Motor neuron (in vitro differentiated cells): ENCODE measurements around the gene CHST8. TPM values are rescaled to one million over a fixed set of nuclear protein-coding genes. Genes with fewer than 3 reads are reported as not detected.

Experiments used
- ATAC-seq, 8 experiments: fragments of 200-7000 bp; cut with Tn5 transposase; replicated peaks in 6 of 8; 2 replicates each; pipeline ENCODE4 v1.8.0; 2021; ENCODE audit warnings: mild to moderate bottlenecking in 8 of 8, moderate library complexity in 8 of 8
- H3K27ac ChIP-seq, 2 donors: fragments of 250-450 bp; sonication (Bioruptor Pico); 2 replicates each; pipeline ENCODE4 v1.9.0; 2021; ENCODE audit warnings: antibody characterized with exemption in 2 of 2, mild to moderate bottlenecking in 2 of 2, moderate library complexity in 1 of 2
- H3K4me1 ChIP-seq, 2 donors: fragments of 250-450 bp; sonication (Bioruptor Pico); replicated peaks in 1 of 2; 2 replicates each; pipeline ENCODE4 v1.6.1; 2021; ENCODE audit warnings: antibody characterized with exemption in 2 of 2, mild to moderate bottlenecking in 2 of 2, moderate library complexity in 1 of 2
- H3K4me3 ChIP-seq, 5 donors: fragments of 250-450 bp; sonication (Bioruptor Pico); 2 replicates each; pipeline ENCODE4 v1.9.0; 2021; ENCODE audit warnings: antibody characterized with exemption in 5 of 5, mild to moderate bottlenecking in 5 of 5, moderate library complexity in 4 of 5
- WGBS, 10 experiments: fragments of 450-650 bp; shearing (Covaris generic); methylation state at CpG; one replicate each; pipeline ENCODE4 v1.0.0; 2022; 5-methylcytosine and 5-hydroxymethylcytosine counted together
- in situ Hi-C, 9 experiments: fragments of 400-800 bp; cut with MboI; loops; one replicate each; pipeline ENCODE4 v1.15.0; 2021; ENCODE audit warnings: low sequenced_read_pairs in 9 of 9, low pct_unique_long_range_greater_than_20kb in 2 of 9; ENCODE audit not compliant: unreplicated experiment in 9 of 9
- total RNA-seq, 8 experiments: library from RNA; unstranded; fragments of 300-600 nt; gene quantifications; 2 replicates each; pipeline versions ENCODE4 v1.2.3 to v1.2.4, GENCODE V29; 2022

The CHST8 gene
- total RNA-seq, 8 experiments from 2014 or later: 0.84 to 17.0 (median 11.5) TPM

GRCh38 chr19:33752018-33752800, 130.5 kb downstream of the CHST8 start:
- WGBS, 10 experiments: 47 to 80% (median 67%) methylated on average over 1 to 14 of the region's 27 CpGs; no CpG with 5 or more reads in 2 of the 10 experiments

GRCh38 chr19:33752945-33753344, 131.2 kb downstream of the CHST8 start:
- WGBS, 10 experiments: 58 to 100% (median 73%) methylated on average over 1 to 4 of the region's 6 CpGs; no CpG with 5 or more reads in 4 of the 10 experiments
- in situ Hi-C loops: loop anchor here in 4 of 9 experiments (25.0 kb wide), 2 partner anchors 316 to 516 kb away; partner anchors contain the start of gene SLC7A10 (in 1 of the 4)

More at GRCh38 chr19:33752018-33752800, 130.5 kb downstream of the CHST8 start:
- H3K4me3 ChIP-seq: no peak overlapping the region
- H3K27ac ChIP-seq: no peak overlapping the region
- H3K4me1 ChIP-seq: peaks cover 40 to 54% of the 10 kb centered on the region in 2 donors
- in situ Hi-C loops: loop anchor here in 4 of 9 experiments (25.0 kb wide), 2 partner anchors 315 to 515 kb away; partner anchors contain the start of gene SLC7A10 (in 1 of the 4)
- ATAC-seq: no peak

GRCh38 chr19:33754361-33754760, 132.6 kb downstream of the CHST8 start:
- no peak overlapping the region for H3K27ac ChIP-seq
- 0 to 90% (median 60%) methylated on average over 1 to 2 of the region's 7 CpGs; no CpG with 5 or more reads in 6 of the 10 experiments for WGBS, 10 experiments
- ATAC-seq: no peak
- no peak overlapping the region for H3K4me3 ChIP-seq
- in situ Hi-C loops: loop anchor here in 4 of 9 experiments (25.0 kb wide), 2 partner anchors 317 to 517 kb away; partner anchors contain the start of gene SLC7A10 (in 1 of the 4)
- H3K4me1 ChIP-seq: peaks cover 56 to 63% of the 10 kb centered on the region in 2 donors

More at GRCh38 chr19:33752945-33753344, 131.2 kb downstream of the CHST8 start:
- H3K4me3 ChIP-seq: no peak overlapping the region
- no peak overlapping the region for H3K27ac ChIP-seq
- peaks cover 42 to 52% of the 10 kb centered on the region in 2 donors for H3K4me1 ChIP-seq
- ATAC-seq: no peak

GRCh38 chr19:33755099-33756035, 133.6 kb downstream of the CHST8 start:
- WGBS, 10 experiments: 0 to 73% (median 53%) methylated on average over 1 to 17 of the region's 26 CpGs; no CpG with 5 or more reads in 1 of the 10 experiments
- H3K27ac ChIP-seq: peak overlapping the region; percentile 62 to 76
- in situ Hi-C loops: loop anchor here in 4 of 9 experiments (25.0 kb wide), 2 partner anchors 318 to 518 kb away; partner anchors contain the start of gene SLC7A10 (in 1 of the 4)
- H3K4me3 ChIP-seq: no peak overlapping the region
- peaks cover 56 to 61% of the 10 kb centered on the region in 2 donors for H3K4me1 ChIP-seq
- ATAC-seq: peak in 5 of 8 experiments; percentile 75 to 84 (median 77)

- Histone ChIP-seq H3K27ac (peak overlapping the region; percentile 62 to 76), H3K4me3 (no peak overlapping the region), H3K4me1 (peaks cover 48 to 52% of the 10 kb centered on the region in 2 donors)
- 60 to 88% (median 77%) methylated on average over 3 to 11 of the region's 11 CpGs; no CpG with 5 or more reads in 6 of the 10 experiments for whole genome bisulfite sequencing, 10 experiments
- ATAC-seq: no peak
- in situ Hi-C loops: loop anchor here in 4 of 9 experiments (25.0 kb wide), 2 partner anchors 319 to 519 kb away; partner anchors contain the start of gene SLC7A10 (in 1 of the 4)
Observed at GRCh38 chr19:33756177-33756576, 134.4 kb downstream of the CHST8 start.

- H3K4me3 ChIP-seq: no peak overlapping the region
- WGBS, 10 experiments: 0 to 50% (median 24%) methylated on average over 1 to 5 of the region's 12 CpGs; no CpG with 5 or more reads in 4 of the 10 experiments
- peak overlapping the region; percentile 6 to 78 for H3K27ac ChIP-seq
- peaks cover 38 to 42% of the 10 kb centered on the region in 2 donors for H3K4me1 ChIP-seq
- peak; percentile 77 to 89 (median 83) for ATAC-seq
- in situ Hi-C loops: loop anchor here in 4 of 9 experiments (25.0 kb wide), 2 partner anchors 321 to 521 kb away; partner anchors contain the start of gene SLC7A10 (in 1 of the 4)
Observed at GRCh38 chr19:33758541-33759013, 136.8 kb downstream of the CHST8 start.

- in situ Hi-C loops: loop anchor here in 4 of 9 experiments (25.0 kb wide), 2 partner anchors 322 to 522 kb away; partner anchors contain the start of gene SLC7A10 (in 1 of the 4)
- 90 to 100% methylated on average over 2 of the region's 7 CpGs; no CpG with 5 or more reads in 8 of the 10 experiments for WGBS, 10 experiments
Observed at GRCh38 chr19:33759356-33759755, 137.6 kb downstream of the CHST8 start.

GRCh38 chr19:33763633-33764371, 142.0 kb downstream of the CHST8 start:
- Histone ChIP-seq H3K4me1 (peaks cover 8 to 12% of the 10 kb centered on the region in 2 donors), H3K27ac (no peak overlapping the region), H3K4me3 (no peak overlapping the region)
- 20 to 71% (median 58%) methylated on average over 1 to 7 of the region's 11 CpGs; no CpG with 5 or more reads in 5 of the 10 experiments for whole genome bisulfite sequencing, 10 experiments
- in situ Hi-C loops: loop anchor here in 7 of 9 experiments (10.0 to 25.0 kb wide), 4 partner anchors 327 to 529 kb away; partner anchors contain the start of gene SLC7A10 (in 1 of the 7)
- ATAC-seq: peak; percentile 30 to 86 (median 58)

More at GRCh38 chr19:33759356-33759755, 137.6 kb downstream of the CHST8 start:
- H3K4me1 ChIP-seq: peaks cover 37 to 45% of the 10 kb centered on the region in 2 donors
- H3K27ac ChIP-seq: no peak overlapping the region
- H3K4me3 ChIP-seq: no peak overlapping the region
- ATAC-seq: no peak

GRCh38 chr19:33766623-33767022, 144.9 kb downstream of the CHST8 start:
- H3K4me1 ChIP-seq: peaks cover 13 to 19% of the 10 kb centered on the region in 2 donors
- in situ Hi-C loops: loop anchor here in 7 of 9 experiments (10.0 to 25.0 kb wide), 4 partner anchors 329 to 532 kb away; partner anchors contain the start of gene SLC7A10 (in 1 of the 7)
- H3K4me3 ChIP-seq: no peak overlapping the region
- no peak for ATAC-seq
- WGBS, 10 experiments: 20 to 80% (median 43%) methylated on average over 1 to 6 of the region's 13 CpGs; no CpG with 5 or more reads in 5 of the 10 experiments
- H3K27ac ChIP-seq: no peak overlapping the region

- 0 to 88% (median 38%) methylated on average over 1 to 8 of the region's 9 CpGs; no CpG with 5 or more reads in 2 of the 10 experiments for WGBS, 10 experiments
- ATAC-seq: peak in 1 of 8 experiments; percentile 53
- Histone ChIP-seq H3K4me1 (peaks cover 13 to 19% of the 10 kb centered on the region in 2 donors), H3K4me3 (no peak overlapping the region), H3K27ac (no peak overlapping the region)
- in situ Hi-C loops: loop anchor here in 7 of 9 experiments (10.0 to 25.0 kb wide), 4 partner anchors 331 to 533 kb away; partner anchors contain the start of gene SLC7A10 (in 1 of the 7)
Observed at GRCh38 chr19:33767898-33768413, 146.2 kb downstream of the CHST8 start.

- WGBS, 10 experiments: 20 to 100% (median 59%) methylated on average over 1 to 5 of the region's 6 CpGs; no CpG with 5 or more reads in 4 of the 10 experiments
- in situ Hi-C loops: loop anchor here in 7 of 9 experiments (10.0 to 25.0 kb wide), 4 partner anchors 332 to 534 kb away; partner anchors contain the start of gene SLC7A10 (in 1 of the 7)
- ATAC-seq: no peak
- Histone ChIP-seq H3K27ac (no peak overlapping the region), H3K4me3 (no peak overlapping the region), H3K4me1 (peaks cover 6 to 15% of the 10 kb centered on the region in 2 donors)
Observed at GRCh38 chr19:33769208-33769607, 147.5 kb downstream of the CHST8 start.
